ENCODE measurements around the gene COL4A2.

DNA sequence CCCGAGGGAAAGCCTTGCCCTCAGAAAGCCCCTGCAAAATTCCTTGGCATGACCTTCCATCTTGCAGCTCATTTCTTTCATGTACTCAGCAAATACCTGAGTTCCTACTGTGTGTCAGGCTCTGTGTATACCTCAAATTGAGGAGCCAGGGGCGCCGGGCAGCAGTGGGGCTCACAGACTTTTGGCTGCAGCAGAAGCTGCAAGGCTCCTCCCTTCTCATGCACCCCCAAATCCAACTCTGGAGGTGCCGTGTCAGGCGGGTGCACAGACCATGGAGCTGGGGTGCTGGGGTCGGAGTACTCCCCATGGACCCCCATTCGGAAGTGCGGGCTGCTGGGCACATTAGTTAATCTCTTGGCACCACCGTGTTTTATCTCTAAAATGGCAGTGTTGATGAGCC is 72.3 kb downstream of the COL4A2 start:
- TF ChIP-seq, protein P1, sequence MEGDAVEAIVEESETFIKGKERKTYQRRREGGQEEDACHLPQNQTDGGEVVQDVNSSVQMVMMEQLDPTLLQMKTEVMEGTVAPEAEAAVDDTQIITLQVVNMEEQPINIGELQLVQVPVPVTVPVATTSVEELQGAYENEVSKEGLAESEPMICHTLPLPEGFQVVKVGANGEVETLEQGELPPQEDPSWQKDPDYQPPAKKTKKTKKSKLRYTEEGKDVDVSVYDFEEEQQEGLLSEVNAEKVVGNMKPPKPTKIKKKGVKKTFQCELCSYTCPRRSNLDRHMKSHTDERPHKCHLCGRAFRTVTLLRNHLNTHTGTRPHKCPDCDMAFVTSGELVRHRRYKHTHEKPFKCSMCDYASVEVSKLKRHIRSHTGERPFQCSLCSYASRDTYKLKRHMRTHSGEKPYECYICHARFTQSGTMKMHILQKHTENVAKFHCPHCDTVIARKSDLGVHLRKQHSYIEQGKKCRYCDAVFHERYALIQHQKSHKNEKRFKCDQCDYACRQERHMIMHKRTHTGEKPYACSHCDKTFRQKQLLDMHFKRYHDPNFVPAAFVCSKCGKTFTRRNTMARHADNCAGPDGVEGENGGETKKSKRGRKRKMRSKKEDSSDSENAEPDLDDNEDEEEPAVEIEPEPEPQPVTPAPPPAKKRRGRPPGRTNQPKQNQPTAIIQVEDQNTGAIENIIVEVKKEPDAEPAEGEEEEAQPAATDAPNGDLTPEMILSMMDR (IDR thresholded peaks at IDR 0.05): no peak
- TF ChIP-seq EZH2 (IDR thresholded peaks at IDR 0.05; ENCODE audit: borderline replicate concordance, insufficient read depth, low read depth, low read length, poor library complexity, severe bottlenecking): no peak

Measured in B cell (primary cell).